ENCODE results near the gene CARD14. TPM values are rescaled to one million over a fixed set of nuclear protein-coding genes. Genes with fewer than 3 reads are reported as not detected.
"Not testable (repeated sequence)": the region's sequence is repeated elsewhere in the genome, so short reads cannot be mapped to it uniquely, and the experiment has no call there.

The CARD14 gene
- total RNA-seq, 1 donor from 2014 or later, result 19.3 TPM

DNA sequence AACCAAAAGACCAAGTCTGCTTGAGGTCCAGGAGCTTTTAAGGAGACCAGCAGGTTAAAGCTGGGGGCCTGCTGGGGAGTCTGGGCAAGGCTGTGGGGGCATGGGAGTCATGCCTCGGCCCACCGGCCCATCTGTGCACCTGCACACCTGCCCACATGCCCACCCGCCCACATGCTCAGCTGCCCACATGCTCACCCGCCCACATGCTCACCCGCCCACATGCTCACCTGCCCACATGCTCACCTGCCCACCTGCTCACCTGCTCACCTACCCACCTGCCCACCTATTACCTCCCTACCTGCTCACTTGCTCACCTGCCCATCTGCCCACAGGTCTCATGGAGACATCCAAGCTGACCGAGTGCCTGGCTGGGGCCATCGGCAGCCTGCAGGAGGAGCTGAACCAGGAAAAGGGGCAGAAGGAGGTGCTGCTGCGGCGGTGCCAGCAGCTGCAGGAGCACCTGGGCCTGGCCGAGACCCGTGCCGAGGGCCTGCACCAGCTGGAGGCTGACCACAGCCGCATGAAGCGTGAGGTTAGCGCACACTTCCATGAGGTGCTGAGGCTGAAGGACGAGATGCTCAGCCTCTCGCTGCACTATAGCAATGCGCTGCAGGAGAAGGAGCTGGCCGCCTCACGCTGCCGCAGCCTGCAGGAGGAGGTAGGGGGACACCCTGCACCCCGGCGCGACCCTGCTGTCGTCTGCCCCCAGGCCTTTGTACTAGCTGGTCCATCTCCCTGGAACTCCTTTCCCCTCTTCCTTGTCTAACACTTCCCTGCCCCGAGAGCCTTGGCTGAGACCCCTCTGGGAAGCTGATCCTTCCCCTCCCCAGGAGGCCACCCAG lies 14.0 kb downstream of the CARD14 start:
- no peak for DNase-seq (ENCODE audit: low spot score)

DNA sequence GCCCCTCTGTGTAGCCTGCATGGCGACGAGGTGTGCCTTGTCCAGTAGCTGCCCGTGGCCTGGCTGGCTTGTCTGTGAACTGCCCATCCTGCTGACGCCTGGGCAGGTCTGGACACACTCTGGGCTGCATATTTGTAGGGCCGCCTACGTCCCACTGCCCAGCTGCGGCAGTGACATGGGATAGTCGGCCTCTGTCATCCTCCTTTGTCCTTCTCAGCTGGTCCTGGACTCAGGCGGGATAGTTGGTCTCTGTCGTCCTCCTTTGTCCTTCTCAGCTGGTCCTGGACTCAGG lies 14.5 kb downstream of the CARD14 start:
- no peak for DNase-seq (ENCODE audit: low spot score)

DNA sequence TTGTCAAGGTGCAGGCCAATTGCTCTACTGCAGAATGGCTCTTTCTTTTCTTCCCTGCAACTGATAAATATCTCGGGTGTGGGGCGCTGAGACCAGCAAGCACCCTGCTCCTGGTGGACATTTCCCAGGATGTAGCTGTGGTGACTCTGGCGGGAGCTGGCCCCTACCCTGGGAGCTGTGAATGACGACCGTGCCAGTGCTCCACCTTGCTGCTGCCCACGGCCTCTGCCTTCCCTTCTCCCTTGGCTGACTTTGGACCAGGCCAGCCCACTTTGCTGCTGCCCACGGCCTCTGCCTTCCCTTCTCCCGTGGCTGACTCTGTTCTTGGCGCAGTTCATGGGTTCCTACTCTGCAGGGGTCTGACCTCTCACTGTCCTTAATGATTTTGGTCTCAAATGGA lies 16.1 kb downstream of the CARD14 start:
- DNase-seq (ENCODE audit: low spot score), result no peak

DNA sequence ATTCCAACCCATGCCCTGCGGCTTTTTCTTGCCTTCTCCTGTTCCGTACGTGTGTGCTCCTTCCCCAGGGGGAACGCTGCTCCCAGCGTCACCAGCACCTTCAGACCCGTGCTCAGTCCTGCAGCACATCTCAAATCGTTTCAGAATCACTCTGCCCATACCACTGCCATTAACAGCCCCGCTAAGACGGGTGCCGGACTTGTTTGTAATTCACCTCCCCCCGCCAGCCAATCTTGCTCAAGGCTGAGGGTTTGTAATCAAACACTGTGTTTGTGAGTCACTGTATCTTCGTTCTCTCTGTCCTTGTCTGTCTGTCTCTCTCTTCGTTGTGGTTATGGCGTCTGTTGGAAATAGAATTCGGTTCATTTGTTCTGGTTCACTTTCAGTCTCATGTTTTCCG lies 17.3 kb downstream of the CARD14 start:
- DNase-seq (ENCODE audit: low spot score), result no peak

DNA sequence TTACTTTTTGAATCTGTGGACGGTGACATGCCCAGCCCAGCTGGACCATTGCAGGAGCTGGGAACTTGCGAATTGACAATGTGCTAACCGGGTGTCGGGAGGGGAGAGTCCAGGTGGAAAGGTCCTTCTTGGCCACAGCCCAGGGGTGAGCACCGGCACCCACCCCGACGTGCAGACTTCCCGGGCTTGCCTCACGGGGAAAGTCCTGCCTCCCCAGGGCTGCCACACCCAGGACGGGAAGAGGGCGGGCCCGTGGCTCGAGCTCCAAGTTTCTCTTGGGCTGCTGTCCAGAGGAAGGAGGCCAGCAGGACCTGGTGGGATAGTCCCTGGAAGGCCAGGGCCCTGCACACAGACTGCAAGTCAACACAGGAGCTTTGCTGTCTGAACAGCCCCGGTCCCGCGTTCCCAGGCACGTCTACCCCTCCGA lies 17.7 kb downstream of the CARD14 start:
- peak; percentile 71 for DNase-seq (ENCODE audit: low spot score)

DNA sequence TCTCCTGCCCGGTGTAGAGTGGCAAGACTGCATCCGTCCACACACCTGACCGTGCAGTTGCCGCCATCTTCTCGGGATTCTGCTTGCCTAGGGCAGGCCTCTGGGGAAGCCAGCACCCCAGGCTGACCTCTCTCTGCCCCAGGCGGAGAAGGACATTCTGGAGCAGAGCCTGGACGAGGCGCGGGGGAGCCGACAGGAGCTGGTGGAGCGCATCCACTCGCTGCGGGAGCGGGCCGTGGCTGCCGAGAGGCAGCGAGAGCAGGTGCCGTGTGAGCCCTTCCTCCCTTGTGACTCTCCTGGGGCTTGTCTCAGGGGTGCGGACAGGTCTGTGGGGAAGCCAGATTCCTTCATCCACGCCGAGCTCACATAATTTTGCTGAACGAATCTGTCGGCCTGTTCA lies 19.8 kb downstream of the CARD14 start:
- no peak for DNase-seq (ENCODE audit: low spot score)

DNA sequence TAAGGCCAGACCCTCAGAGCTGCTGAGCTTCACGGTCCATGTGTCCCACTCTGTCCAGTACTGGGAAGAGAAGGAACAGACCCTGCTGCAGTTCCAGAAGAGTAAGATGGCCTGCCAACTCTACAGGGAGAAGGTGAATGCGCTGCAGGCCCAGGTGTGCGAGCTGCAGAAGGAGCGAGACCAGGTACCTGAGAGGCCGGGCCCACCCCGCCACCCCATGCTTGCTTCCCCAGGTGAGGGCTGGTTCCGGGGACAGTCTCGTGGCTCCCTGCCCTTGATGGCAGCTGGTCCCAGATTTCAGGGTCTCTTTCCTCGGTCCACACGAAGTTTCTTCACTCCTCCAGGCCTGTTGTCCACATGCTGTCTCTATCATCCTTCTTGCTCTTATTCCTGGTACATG lies 20.9 kb downstream of the CARD14 start:
- DNase-seq (ENCODE audit: low spot score), result no peak

DNA sequence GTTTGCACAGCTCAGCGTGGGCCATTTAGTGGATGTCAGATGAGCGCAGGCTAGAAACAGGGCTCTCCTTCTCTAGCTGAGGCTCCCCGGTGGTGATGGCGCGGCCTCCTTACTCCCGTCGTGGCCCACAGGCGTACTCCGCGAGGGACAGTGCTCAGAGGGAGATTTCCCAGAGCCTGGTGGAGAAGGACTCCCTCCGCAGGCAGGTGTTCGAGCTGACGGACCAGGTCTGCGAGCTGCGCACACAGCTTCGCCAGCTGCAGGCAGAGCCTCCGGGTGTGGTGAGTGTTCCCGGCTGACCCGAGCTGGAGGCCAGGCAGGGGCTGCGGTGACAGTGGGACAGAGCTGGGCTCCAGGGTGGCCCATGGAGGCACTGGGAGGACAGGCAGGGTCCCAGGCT lies 21.4 kb downstream of the CARD14 start:
- DNase-seq (ENCODE audit: low spot score), result no peak

DNA sequence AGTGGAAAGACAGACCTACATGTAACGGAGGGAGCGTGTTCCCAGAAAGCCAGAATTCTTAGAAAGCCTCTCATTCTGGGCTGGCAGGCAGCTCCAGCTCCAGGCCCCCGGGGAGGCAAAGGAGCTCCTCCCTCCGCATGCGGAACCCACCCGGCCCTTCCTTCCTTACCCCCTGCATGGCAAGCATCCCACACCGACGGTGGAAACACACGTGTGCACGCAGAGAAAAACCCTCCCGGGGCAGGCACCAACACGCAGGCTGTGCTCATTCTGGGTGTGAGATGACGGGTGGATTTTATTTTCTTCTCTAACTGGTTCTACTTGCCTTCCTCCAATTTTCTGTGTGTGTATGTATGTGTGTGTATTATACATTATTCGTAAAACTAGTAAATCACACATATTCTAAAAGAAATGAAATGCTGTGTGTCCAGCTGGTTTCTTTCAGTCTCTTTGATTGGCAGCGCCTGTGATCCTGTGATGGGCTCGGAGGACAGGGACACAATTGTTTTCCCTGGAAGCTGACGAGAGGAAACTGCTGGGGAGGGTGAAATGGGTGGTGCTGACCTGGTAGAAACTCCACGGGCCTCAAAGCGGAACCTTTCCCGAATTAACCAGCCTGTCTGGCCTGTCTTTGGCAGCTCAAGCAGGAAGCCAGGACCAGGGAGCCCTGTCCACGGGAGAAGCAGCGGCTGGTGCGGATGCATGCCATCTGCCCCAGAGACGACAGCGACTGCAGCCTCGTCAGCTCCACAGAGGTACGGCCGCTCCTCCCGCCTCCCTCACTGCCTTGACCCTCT lies 22.2 kb downstream of the CARD14 start:
- peak; percentile 74 for DNase-seq (ENCODE audit: low spot score)

DNA sequence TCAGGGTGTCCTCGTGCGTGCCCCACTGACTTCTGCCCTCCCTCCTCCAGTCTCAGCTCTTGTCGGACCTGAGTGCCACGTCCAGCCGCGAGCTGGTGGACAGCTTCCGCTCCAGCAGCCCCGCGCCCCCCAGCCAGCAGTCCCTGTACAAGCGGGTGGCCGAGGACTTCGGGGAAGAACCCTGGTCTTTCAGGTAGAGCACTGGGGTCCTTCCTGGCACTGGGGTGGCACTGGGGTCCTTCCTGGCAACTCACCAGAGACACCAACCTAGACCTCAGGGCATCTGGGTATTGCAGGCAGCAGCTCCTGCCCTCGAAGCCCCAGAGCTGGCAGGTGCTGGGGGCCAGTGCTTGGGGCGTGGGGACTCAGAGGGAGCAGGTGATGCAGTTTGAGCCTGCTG lies 25.3 kb downstream of the CARD14 start:
- no peak for DNase-seq (ENCODE audit: low spot score)

DNA sequence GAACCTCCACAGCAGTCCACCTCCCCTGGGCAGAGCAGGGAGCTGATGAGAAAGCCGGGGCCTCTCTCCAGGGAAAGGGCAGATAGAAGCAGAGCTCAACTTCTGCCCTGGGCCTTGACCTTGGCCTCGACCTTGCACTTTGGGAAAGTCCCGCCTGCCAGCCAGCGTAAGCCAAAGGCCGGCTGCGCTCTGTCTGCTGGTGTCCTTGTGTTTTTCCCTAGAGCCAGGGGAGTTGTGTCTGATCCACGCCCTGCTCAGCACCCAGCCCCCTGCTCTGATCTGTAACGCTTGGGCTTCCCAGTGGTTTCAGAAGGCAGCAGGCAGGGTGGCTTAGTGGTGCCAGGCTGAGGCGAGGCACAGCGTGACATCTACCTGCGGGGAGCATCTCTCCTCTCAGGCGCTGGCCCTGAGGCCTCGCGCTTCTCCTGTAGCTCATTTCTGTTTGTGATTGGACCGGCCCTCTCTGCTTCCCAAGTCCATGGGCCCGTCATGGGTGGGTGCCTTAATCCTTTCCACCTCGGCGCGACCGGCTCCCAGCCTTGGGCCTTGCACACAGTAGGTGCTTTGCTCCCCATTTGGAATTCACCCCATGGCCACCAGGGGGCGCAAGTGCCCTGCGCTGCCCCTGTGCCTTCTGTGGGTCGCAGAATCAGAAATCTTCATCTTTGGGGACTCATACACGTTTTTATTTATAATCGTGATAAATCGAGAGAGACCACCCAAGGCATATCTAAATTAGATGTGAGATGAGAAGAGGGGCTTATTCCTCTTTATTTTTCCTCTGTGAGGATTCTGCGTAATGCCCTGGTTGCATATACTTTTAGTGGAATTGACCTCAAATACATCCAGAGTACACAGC lies 26.1 kb downstream of the CARD14 start:
- no peak for DNase-seq (ENCODE audit: low spot score)

DNA sequence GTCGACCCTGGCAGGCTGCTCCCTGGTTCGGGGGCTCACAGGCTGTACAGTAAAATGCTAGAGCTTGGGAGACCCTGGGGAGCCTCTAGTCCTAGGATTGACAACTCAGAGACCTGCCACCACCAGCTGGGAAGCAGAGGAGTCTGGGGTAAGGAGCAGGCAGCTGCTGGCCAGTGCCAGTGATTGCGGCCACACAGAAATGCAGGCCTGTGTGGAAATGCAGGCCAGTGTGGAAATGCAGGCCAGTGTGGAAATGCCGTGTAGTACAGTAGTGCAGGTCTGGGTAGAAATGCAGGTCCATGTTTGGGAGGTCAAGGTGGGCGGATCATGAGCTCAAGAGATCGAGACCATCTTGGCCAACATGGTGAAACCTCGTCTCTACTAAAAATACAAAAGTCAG lies 26.8 kb downstream of the CARD14 start:
- DNase-seq (ENCODE audit: low spot score), result no peak

DNA sequence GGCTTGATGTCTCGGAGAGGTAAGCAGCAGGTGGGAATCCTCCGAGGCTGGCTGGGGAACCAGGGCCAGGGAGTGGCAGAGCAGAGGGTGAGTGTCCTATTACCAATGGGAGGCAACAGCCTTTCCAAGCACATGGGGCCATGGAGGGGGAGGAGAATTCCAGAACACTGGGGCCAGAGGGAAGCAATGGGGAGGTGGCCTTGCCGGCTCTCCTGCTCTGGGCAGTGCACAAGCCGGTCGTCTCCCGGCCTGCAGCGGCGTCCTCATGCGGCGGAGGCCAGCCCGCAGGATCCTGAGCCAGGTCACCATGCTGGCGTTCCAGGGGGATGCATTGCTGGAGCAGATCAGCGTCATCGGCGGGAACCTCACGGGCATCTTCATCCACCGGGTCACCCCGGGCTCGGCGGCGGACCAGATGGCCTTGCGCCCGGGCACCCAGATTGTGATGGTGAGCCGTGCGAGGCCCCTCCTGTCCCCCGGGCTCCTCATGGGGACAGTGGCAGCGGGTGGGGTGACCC lies 28.4 kb downstream of the CARD14 start:
- no peak for DNase-seq (ENCODE audit: low spot score)

DNA sequence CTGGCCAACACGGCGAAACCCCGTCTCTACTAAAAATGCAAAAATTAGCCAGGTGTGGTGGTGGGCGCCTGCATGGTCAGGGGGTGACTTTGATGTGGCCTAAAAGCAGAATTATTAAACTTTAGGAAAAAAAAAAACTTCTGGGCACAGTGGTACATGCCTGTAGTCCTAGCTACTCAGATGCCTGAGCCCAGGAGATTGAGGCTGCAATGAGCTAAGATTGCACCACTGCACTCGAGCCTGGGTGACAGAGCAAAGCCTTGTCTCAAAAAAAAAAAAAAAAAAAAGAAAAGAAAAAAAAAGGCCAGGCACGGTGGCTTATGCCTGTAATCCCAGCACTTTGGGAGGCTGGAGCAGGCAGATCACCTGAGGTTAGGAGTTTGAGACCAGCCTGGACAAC lies 29.5 kb downstream of the CARD14 start:
- DNase-seq (ENCODE audit: low spot score), result not testable (repeated sequence)

DNA sequence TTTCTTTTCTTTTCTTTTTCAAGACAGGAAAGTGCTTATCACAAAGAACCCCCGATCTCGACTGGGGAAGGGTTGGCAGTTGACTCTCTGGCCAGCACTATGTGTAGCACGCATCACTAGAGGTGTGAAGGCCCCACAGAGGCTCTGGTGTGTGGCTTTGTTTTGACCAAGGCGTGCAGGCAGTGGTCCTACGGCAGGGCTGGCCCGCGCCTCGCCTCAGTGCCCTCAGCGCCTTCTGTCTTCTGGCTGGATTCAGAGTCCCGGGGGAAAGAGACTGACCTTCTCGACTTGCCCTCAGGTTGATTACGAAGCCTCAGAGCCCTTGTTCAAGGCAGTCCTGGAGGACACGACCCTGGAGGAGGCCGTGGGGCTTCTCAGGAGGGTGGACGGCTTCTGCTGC lies 31.6 kb downstream of the CARD14 start:
- DNase-seq (ENCODE audit: low spot score), result no peak

DNA sequence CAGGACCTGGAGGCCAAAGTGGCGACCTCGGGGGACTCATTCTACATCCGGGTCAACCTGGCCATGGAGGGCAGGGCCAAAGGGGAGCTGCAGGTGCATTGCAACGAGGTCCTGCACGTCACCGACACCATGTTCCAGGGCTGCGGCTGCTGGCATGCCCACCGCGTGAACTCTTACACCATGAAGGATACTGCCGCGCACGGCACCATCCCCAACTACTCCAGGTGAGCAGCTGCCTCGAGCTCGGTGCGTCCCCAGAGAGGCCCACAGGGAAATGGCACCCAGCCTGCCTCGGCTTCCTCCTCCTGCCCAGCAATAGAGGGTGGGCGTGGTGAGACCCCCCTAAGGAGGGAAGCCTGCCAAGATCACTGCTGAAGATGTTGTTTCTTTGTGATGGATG lies 32.4 kb downstream of the CARD14 start:
- DNase-seq (ENCODE audit: low spot score), result no peak

DNA sequence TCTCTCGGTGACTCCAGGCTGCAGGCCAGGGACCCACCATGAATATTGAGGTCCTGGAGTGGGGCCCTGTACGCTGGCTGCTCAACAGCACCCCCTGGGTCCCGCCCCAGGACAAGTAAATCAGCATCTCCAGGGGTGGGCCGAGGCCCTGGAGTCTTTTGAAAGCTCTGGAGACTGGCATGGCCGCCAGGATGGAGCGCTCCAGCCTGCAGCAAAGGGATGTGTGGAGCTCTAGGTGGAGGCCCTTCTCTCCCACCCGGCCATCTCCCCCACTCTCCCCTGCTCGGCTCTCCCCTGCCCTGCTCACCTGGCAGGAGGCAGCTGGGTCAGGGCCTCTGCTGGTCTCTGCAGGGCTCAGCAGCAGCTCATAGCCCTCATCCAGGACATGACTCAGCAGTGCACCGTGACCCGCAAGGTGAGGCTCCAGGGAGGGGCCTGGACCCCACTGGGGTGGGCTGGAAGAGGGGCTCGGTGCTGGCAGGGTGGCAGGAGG lies 33.7 kb downstream of the CARD14 start:
- DNase-seq (ENCODE audit: low spot score), result no peak

DNA sequence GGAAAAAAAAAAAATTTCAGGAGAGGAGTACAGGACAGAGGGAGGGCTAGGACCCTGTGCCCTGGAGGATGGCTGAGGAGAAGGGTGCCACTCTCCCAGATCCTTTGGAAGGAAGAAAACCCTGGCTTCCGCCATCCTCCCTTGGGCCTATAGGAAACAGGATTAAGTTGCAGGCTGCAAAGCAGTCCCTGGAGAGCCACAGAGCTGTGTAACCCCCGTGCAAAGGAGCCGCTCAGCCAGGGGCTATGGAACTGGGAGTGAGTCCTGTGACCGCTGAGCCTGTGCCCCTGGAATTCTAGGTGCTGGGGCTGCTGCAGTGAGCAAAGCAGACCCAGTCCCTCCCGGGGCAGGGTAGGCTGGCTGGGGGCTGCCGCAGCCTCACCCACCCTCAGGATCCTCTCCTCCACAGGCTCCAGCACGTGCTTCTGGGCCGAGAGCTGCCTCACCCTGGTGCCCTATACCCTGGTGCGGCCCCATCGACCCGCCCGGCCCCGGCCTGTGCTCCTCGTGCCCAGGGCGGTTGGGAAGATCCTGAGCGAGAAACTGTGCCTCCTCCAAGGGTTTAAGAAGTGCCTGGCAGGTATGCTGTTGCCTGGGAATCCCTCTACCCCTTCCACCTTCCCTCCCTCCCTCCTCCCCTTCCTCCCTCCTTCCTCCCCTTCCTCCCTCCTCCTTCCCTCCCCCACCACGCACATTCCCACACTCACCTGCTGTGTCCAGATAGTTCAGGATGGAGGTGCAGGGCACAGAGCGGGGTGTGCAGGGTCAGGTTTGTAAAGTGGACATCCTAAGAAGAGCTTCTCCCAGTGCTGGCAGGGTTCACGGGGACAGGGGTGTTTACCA lies 35.0 kb downstream of the CARD14 start:
- no peak for DNase-seq (ENCODE audit: low spot score)

DNA sequence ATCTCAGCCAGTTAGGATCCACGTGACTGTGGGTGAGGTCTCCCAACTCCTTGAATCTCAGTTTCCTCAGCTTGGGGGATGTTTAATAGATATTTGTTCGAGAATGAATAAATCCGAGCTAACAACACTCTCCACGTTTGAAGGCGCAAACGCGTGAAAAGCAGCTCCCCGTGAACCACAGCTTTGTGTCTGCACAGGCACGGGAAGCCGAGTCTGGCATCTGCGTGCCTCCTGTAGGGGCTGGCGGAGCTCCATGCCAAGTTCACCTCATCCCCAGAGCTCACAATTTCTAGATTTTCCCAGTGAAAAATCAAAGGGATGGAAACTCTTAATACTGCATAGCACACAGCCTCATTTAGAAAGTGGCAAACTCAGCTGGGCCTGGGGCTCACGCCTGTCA lies 36.0 kb downstream of the CARD14 start:
- DNase-seq (ENCODE audit: low spot score), result no peak

DNA sequence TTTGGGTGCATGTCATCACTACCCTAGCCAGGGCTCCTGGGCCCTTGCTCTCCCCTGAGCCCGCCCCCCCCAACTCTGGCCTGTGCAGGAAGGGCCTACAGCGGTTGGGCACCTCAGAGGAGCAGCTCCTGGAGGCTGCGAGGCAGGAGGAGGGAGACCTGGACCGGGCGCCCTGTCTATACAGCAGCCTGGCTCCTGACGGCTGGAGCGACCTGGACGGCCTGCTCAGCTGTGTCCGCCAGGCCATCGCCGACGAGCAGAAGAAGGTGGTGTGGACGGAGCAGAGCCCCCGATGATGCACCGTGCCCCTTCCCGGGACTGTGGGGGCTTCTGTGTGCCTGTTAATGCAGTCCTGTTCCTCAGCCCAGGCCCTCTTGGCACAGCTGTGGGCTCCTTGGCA lies 38.2 kb downstream of the CARD14 start:
- no peak for DNase-seq (ENCODE audit: low spot score)

DNA sequence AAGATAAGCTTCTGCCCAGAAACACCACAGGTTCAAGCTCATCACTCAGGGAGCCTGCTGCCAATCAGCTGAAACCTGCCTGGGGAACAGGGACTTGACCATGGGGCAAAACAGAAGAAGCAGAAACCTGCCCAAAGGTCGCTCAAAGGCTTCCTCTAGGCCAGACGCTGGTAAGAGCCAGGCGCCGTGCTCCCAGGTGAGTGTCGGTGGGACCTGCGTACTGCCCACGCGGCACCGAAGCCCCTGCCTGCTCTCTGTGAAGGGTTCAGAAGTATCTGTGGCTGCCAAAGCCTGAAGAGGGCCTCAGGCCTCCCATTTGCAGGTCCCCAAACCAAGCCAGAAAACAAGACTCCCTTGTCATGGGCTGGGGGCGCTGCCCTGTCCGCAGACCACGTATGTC lies 39.9 kb downstream of the CARD14 start:
- no peak for DNase-seq (ENCODE audit: low spot score)
